ENCODE measurements around the gene ZNRD2.

Gene ZNRD2

GRCh38 chr11:65541093-65541982, 28.9 kb upstream of the ZNRD2 start:
- TF ChIP-seq FOXP2 (optimal IDR thresholded peaks at IDR 0.05; ENCODE audit: control extremely low read depth, extremely low read length, insufficient read depth) (no peak), EZH2 (IDR thresholded peaks at IDR 0.05) (no peak), POLR2AphosphoS5 (IDR thresholded peaks at IDR 0.05; ENCODE audit: borderline replicate concordance, low read depth, low read length) (no peak)
- Histone ChIP-seq H3K27ac (peak overlapping the region; percentile 38; the same call in 1 of the 2 replicates), H3K9ac (ENCODE audit: insufficient read length) (peak overlapping the region; percentile 63), H3K36me3 (ENCODE audit: insufficient read depth, low read length) (no peaks in the 10 kb centered on the region; the same call in 1 of the 2 replicates), H3K4me3 (peak overlapping the region; percentile 90), H3K9me3 (ENCODE audit: low read depth, low read length) (no peaks in the 10 kb centered on the region)
- no peak for DNase-seq (ENCODE audit: low read depth, low spot score)

DNA sequence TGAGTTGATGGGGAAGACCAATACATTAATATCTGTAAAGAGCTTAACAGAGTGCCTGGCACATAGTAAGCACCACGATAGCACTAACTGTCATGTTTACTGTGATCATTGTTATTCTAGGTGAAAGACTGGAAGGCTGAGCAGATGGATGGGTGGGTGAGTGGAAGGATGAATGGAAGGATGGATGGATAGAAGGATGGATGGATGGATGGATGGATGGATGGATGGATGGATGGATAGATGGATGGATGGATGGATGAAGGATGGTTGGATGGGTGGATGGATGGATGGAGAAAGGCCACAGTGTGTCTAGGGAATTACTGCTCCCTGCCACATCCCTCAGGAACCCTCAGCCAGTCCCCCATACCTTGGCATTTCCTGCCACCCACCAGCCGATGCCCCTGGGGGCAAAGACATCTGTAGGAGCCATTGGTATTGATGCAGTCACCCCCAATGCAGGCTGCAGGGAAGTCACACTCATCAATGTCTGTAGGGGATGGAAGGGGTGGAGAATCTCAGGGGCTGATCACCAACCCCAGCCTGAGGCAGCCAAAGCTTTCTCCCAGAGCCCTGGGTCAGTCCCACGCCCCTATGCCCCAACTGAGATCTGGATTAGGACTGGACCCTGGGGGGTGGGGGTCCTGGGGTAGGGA, 27.4 kb upstream of the ZNRD2 start:
- Histone ChIP-seq H3K9me3 (ENCODE audit: low read depth, low read length) (no peaks in the 10 kb centered on the region), H3K9ac (ENCODE audit: insufficient read length) (no peak overlapping the region), H3K27ac (no peak overlapping the region), H3K4me3 (no peak overlapping the region), H3K36me3 (ENCODE audit: insufficient read depth, low read length) (no peaks in the 10 kb centered on the region; the same call in 1 of the 2 replicates)
- TF ChIP-seq EZH2 (IDR thresholded peaks at IDR 0.05) (no peak), POLR2AphosphoS5 (IDR thresholded peaks at IDR 0.05; ENCODE audit: borderline replicate concordance, low read depth, low read length) (no peak), FOXP2 (optimal IDR thresholded peaks at IDR 0.05; ENCODE audit: control extremely low read depth, extremely low read length, insufficient read depth) (no peak)
- DNase-seq (ENCODE audit: low read depth, low spot score): no peak

DNA sequence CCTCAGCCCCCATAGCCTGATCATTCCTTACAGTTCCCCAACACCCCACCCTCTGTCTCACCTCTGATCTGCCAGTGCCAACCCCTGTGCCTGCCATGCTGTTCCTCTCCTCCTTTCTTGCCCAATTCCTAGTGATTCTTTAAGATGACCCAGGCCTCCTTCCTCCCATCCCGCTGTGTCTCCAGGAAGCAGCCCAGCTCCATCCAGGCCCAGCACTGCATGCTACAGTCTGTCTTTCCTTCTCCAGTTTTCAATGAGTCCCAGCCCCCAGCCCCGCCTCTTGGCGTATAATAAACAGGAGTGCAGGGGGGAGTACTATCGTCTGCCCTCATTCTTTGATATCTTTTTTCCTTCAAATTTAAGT, 24.4 kb upstream of the ZNRD2 start:
- peaks cover 7% of the 10 kb centered on the region; the same call in 1 of the 2 replicates for H3K36me3 ChIP-seq (ENCODE audit: insufficient read depth, low read length)
- TF ChIP-seq POLR2AphosphoS5 (IDR thresholded peaks at IDR 0.05; ENCODE audit: borderline replicate concordance, low read depth, low read length) (no peak), EZH2 (IDR thresholded peaks at IDR 0.05) (no peak), FOXP2 (optimal IDR thresholded peaks at IDR 0.05; ENCODE audit: control extremely low read depth, extremely low read length, insufficient read depth) (no peak)
- DNase-seq (ENCODE audit: low read depth, low spot score): no peak
- no peak overlapping the region for H3K9ac ChIP-seq (ENCODE audit: insufficient read length)
- H3K27ac ChIP-seq: no peak overlapping the region
- no peak overlapping the region for H3K4me3 ChIP-seq
- H3K9me3 ChIP-seq (ENCODE audit: low read depth, low read length): no peaks in the 10 kb centered on the region

DNA sequence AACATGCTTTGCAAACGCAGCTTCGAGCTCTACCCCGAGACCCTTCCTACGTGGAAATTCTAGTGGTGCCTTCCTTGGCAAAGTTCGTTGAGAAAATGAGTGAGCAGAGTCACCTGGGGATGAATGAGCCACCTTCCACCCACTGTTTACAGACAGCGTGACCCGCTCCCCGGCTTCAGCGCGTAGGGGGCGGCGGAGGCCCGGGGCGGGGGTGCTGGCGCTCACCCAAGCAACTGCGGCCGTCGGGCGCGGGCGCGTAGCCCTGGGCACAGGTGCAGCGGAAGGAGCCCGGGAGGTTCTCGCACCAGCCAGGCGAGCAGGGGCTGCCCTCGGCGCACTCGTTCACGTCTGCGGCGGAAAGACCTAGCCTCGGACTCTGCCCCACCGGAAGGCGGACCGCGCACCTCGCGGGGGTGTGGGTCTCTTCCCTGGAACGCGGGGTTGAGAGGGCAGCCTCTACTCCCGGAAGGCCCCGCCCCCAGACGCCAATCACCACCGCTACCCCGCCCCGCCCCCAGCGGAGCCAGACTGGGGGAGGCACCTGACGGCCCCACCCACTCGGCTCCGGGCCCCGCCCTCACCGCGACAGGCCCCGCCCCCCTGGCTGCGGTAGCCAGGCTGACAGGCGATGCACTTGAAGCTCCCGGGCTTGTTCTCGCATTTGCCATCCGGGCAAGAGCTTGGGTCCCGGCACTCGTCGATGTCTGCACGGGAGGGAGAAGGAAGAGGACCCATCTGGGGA, 23.9 kb upstream of the ZNRD2 start:
- no peak for DNase-seq (ENCODE audit: low read depth, low spot score)
- Histone ChIP-seq H3K36me3 (ENCODE audit: insufficient read depth, low read length) (peaks cover 13% of the 10 kb centered on the region; the same call in 1 of the 2 replicates), H3K27ac (no peak overlapping the region), H3K9me3 (ENCODE audit: low read depth, low read length) (no peaks in the 10 kb centered on the region), H3K4me3 (no peak overlapping the region), H3K9ac (ENCODE audit: insufficient read length) (no peak overlapping the region)
- TF ChIP-seq FOXP2 (optimal IDR thresholded peaks at IDR 0.05; ENCODE audit: control extremely low read depth, extremely low read length, insufficient read depth) (no peak), POLR2AphosphoS5 (IDR thresholded peaks at IDR 0.05; ENCODE audit: borderline replicate concordance, low read depth, low read length) (no peak), EZH2 (IDR thresholded peaks at IDR 0.05) (no peak)

DNA sequence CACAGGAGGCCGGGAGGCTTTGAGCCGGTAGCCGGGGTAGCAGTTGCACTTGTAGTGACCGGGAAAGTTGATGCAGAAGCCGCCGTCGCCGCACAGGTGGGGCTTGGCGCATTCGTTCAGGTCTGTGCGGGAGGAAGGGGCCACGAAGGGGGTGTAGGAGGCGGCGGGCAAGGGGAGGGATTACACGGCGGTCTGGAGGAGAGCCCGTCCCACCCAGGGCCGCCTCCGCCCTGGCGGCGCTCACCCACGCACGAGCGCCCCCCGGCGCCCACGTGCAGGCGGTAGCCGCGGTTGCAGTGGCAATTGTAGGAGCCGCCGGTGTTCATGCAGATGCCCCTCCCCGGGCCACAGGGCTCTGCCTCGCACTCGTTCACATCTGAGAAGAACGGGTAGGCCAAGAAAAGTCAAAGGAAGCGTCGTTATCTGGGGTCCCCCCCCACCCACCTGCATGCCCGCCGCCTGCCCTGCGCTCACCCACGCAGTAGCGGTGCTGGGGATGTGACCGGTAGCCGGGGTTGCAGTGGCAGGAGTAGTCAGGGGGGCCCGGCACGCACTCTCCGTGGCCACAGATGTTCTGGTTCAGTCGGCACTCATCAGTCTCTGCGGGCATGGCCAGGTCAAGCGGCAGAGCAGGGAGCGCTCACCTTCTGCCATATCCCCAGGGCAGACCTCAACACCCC, 22.7 kb upstream of the ZNRD2 start:
- H3K36me3 ChIP-seq (ENCODE audit: insufficient read depth, low read length): peaks cover 19% of the 10 kb centered on the region; the same call in 1 of the 2 replicates
- TF ChIP-seq POLR2AphosphoS5 (IDR thresholded peaks at IDR 0.05; ENCODE audit: borderline replicate concordance, low read depth, low read length) (no peak), EZH2 (IDR thresholded peaks at IDR 0.05) (no peak), FOXP2 (optimal IDR thresholded peaks at IDR 0.05; ENCODE audit: control extremely low read depth, extremely low read length, insufficient read depth) (no peak)
- no peak for DNase-seq (ENCODE audit: low read depth, low spot score)
- no peak overlapping the region for H3K9ac ChIP-seq (ENCODE audit: insufficient read length)
- H3K27ac ChIP-seq: no peak overlapping the region
- no peak overlapping the region for H3K4me3 ChIP-seq
- H3K9me3 ChIP-seq (ENCODE audit: low read depth, low read length): no peaks in the 10 kb centered on the region

DNA sequence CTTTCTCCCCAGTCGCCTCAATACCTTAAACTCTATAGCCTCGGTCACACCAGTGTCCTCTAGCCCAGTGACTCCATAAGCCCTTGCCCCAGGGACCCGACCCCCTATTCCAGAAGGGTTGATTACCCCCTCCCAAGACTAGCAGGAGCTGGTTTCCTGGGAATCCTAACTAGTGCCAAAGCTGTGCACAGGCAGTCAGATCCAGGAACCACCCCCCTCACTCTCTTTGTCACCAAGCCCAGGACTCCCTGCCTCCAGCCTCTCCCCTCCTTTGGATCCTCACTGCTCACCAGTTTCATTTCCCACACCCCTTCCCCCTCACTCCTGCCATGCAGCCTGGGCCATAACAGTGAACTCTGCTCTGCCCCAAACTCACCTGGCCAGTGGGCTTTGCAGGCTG, 21.9 kb upstream of the ZNRD2 start:
- Histone ChIP-seq H3K9me3 (ENCODE audit: low read depth, low read length) (no peaks in the 10 kb centered on the region), H3K27ac (no peak overlapping the region), H3K36me3 (ENCODE audit: insufficient read depth, low read length) (peaks cover 19% of the 10 kb centered on the region; the same call in 1 of the 2 replicates)

GRCh38 chr11:65549096-65549495, 21.2 kb upstream of the ZNRD2 start:
- no peak for DNase-seq (ENCODE audit: low read depth, low spot score)
- no peak for TF ChIP-seq POLR2AphosphoS5 (IDR thresholded peaks at IDR 0.05; ENCODE audit: borderline replicate concordance, low read depth, low read length)
- TF ChIP-seq EZH2 (IDR thresholded peaks at IDR 0.05): no peak
- TF ChIP-seq FOXP2 (optimal IDR thresholded peaks at IDR 0.05; ENCODE audit: control extremely low read depth, extremely low read length, insufficient read depth): no peak
- no peak overlapping the region for H3K27ac ChIP-seq
- H3K36me3 ChIP-seq (ENCODE audit: insufficient read depth, low read length): peaks cover 19% of the 10 kb centered on the region; the same call in 1 of the 2 replicates
- no peak overlapping the region for H3K4me3 ChIP-seq
- H3K9me3 ChIP-seq (ENCODE audit: low read depth, low read length): no peaks in the 10 kb centered on the region
- no peak overlapping the region for H3K9ac ChIP-seq (ENCODE audit: insufficient read length)

More for the DNA sequence above, 21.9 kb upstream of the ZNRD2 start:
- H3K4me3 ChIP-seq: no peak overlapping the region
- no peak for TF ChIP-seq POLR2AphosphoS5 (IDR thresholded peaks at IDR 0.05; ENCODE audit: borderline replicate concordance, low read depth, low read length)
- TF ChIP-seq EZH2 (IDR thresholded peaks at IDR 0.05): no peak
- no peak for TF ChIP-seq FOXP2 (optimal IDR thresholded peaks at IDR 0.05; ENCODE audit: control extremely low read depth, extremely low read length, insufficient read depth)
- no peak overlapping the region for H3K9ac ChIP-seq (ENCODE audit: insufficient read length)
- DNase-seq (ENCODE audit: low read depth, low spot score): no peak
